ENCODE results near the gene ETS1. TPM values are rescaled to one million over a fixed set of nuclear protein-coding genes. Genes with fewer than 3 reads are reported as not detected.

ETS1 gene
- total RNA-seq: 18.8 and 26.7 TPM in 2 replicates

GRCh38 chr11:128587415-128587814 lies at the start of gene ETS1:
ETS1 (minus strand) TSS chr11:128587558; CDS start chr11:128573130, 14,428 bp downstream.

Other genes with a start within 250 kb of the ETS1 start
- gene FLI1, start 106.5 kb upstream of the ETS1 start, total RNA-seq: 3.3 and 5.0 TPM in 2 replicates